ENCODE results near the gene RGS17. TPM values are rescaled to one million over a fixed set of nuclear protein-coding genes. Genes with fewer than 3 reads are reported as not detected.

Gene RGS17
- total RNA-seq, 4 donors from 2014 or later: 0.55 to 0.79 TPM; not detected in 2

- in situ Hi-C loops (cut with MboI; ENCODE audit: low pct_ligation_motif_present in 1 of 4, low pct_unique_long_range_greater_than_20kb in 1 of 4, low sequenced_read_pairs in 3 of 4) (no loop called here), intact Hi-C loops (cut with DNase I; ENCODE audit: low total_unique reads) (no loop called here)
- Histone ChIP-seq H3K27ac (no peak overlapping the region), H3K9me3 (no peaks in the 10 kb centered on the region), H3K27me3 (peaks cover 55% of the 10 kb centered on the region), H3K4me3 (no peak overlapping the region), H3K4me1 (peaks cover 8 to 33% (median 18%) of the 10 kb centered on the region in 4 donors), H3K36me3 (no peaks in the 10 kb centered on the region)
- DNase-seq: no peak
- WGBS, 2 donors (ENCODE audit: low coverage in 1 of 2): 63 to 67% methylated on average over 3 of the region's 3 CpGs
- TF ChIP-seq EP300 (IDR thresholded peaks at IDR 0.05; ENCODE audit: low read depth): no peak
- TF ChIP-seq POLR2A (IDR thresholded peaks at IDR 0.05): no peak
- TF ChIP-seq POLR2AphosphoS5 (IDR thresholded peaks at IDR 0.05): no peak
- TF ChIP-seq, protein P1, sequence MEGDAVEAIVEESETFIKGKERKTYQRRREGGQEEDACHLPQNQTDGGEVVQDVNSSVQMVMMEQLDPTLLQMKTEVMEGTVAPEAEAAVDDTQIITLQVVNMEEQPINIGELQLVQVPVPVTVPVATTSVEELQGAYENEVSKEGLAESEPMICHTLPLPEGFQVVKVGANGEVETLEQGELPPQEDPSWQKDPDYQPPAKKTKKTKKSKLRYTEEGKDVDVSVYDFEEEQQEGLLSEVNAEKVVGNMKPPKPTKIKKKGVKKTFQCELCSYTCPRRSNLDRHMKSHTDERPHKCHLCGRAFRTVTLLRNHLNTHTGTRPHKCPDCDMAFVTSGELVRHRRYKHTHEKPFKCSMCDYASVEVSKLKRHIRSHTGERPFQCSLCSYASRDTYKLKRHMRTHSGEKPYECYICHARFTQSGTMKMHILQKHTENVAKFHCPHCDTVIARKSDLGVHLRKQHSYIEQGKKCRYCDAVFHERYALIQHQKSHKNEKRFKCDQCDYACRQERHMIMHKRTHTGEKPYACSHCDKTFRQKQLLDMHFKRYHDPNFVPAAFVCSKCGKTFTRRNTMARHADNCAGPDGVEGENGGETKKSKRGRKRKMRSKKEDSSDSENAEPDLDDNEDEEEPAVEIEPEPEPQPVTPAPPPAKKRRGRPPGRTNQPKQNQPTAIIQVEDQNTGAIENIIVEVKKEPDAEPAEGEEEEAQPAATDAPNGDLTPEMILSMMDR (IDR thresholded peaks at IDR 0.05): no peak
Measured at GRCh38 chr6:153126218-153126617, 4.9 kb downstream of the RGS17 start.

- Histone ChIP-seq H3K4me3 (no peak overlapping the region), H3K4me1 (peaks cover 5 to 23% (median 9%) of the 10 kb centered on the region in 4 donors), H3K36me3 (no peaks in the 10 kb centered on the region), H3K9me3 (no peaks in the 10 kb centered on the region), H3K27me3 (peaks cover 45% of the 10 kb centered on the region), H3K27ac (no peak overlapping the region)
- TF ChIP-seq POLR2A (IDR thresholded peaks at IDR 0.05) (no peak), POLR2AphosphoS5 (IDR thresholded peaks at IDR 0.05) (no peak), EP300 (IDR thresholded peaks at IDR 0.05; ENCODE audit: low read depth) (no peak)
- TF ChIP-seq, protein P1 (IDR thresholded peaks at IDR 0.05): no peak
- DNase-seq: no peak
- in situ Hi-C loops (cut with MboI; ENCODE audit: low pct_ligation_motif_present in 1 of 4, low pct_unique_long_range_greater_than_20kb in 1 of 4, low sequenced_read_pairs in 3 of 4) (no loop called here), intact Hi-C loops (cut with DNase I; ENCODE audit: low total_unique reads) (no loop called here)
Measured at GRCh38 chr6:153125032-153125431, 6.0 kb downstream of the RGS17 start.

DNA sequence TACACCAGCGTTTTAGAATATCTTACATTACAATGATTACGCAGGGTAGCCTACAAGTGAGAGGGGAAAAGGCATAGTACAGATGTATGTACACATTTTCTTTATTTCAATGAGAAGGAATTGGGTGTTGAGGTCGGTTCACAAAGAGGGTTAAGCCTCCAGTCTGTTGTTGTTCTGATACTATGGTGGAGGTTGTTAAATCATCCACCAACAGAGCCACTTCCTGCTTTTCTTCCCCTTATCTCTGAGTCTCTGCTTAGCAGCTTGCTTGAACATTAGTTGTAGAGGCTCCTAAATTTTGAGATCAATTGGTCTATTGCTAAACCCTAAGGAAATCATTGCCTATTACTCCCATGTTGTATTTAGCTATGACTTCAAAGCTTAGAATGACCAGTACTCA, 7.3 kb downstream of the RGS17 start:
- no peak overlapping the region for H3K27ac ChIP-seq
- peaks cover 0 to 14% (median 3%) of the 10 kb centered on the region in 4 donors for H3K4me1 ChIP-seq
- H3K36me3 ChIP-seq: no peaks in the 10 kb centered on the region
- DNase-seq: no peak
- no peak for TF ChIP-seq POLR2A (IDR thresholded peaks at IDR 0.05)
- no peak for TF ChIP-seq EP300 (IDR thresholded peaks at IDR 0.05; ENCODE audit: low read depth)
- no peak for TF ChIP-seq POLR2AphosphoS5 (IDR thresholded peaks at IDR 0.05)
- TF ChIP-seq, protein P1 (IDR thresholded peaks at IDR 0.05): no peak
- 69 to 72% methylated on average over 2 to 3 of the region's 3 CpGs for WGBS, 2 donors (ENCODE audit: low coverage in 1 of 2)
- H3K27me3 ChIP-seq: peaks cover 33% of the 10 kb centered on the region
- H3K4me3 ChIP-seq: no peak overlapping the region
- intact Hi-C loops (cut with DNase I; ENCODE audit: low total_unique reads) (no loop called here), in situ Hi-C loops (cut with MboI; ENCODE audit: low pct_ligation_motif_present in 1 of 4, low pct_unique_long_range_greater_than_20kb in 1 of 4, low sequenced_read_pairs in 3 of 4) (no loop called here)
- no peaks in the 10 kb centered on the region for H3K9me3 ChIP-seq

DNA sequence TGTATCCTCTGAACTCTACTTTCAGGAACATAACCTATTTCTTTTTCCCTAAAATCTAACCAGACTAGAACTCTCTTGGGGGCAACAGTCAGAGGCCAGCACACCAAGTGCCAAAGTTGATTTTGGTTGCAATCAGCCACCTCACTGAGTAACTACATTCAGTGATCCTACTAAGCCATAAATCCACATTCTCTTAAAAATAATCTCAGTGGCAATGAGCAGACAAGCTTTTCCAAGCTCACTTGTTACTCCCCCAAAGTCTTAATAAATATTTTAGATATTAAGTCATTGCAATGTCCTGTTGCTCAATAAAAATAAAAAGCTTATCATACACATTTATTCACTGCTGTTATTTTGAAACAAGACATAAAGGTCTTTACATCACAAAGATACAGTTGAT, 9.8 kb downstream of the RGS17 start:
- in situ Hi-C loops (cut with MboI; ENCODE audit: low pct_ligation_motif_present in 1 of 4, low pct_unique_long_range_greater_than_20kb in 1 of 4, low sequenced_read_pairs in 3 of 4): no loop called here
- H3K4me1 ChIP-seq: peaks cover 0 to 14% (median 3%) of the 10 kb centered on the region in 4 donors
- intact Hi-C loops (cut with DNase I; ENCODE audit: low total_unique reads): no loop called here
- peaks cover 8% of the 10 kb centered on the region for H3K27me3 ChIP-seq
- H3K4me3 ChIP-seq: no peak overlapping the region
- H3K27ac ChIP-seq: no peak overlapping the region
- H3K9me3 ChIP-seq: no peaks in the 10 kb centered on the region
- no peaks in the 10 kb centered on the region for H3K36me3 ChIP-seq
- no peak for DNase-seq
- TF ChIP-seq EP300 (IDR thresholded peaks at IDR 0.05; ENCODE audit: low read depth): no peak
- TF ChIP-seq POLR2A (IDR thresholded peaks at IDR 0.05): no peak
- TF ChIP-seq, protein P1 (IDR thresholded peaks at IDR 0.05): no peak
- TF ChIP-seq POLR2AphosphoS5 (IDR thresholded peaks at IDR 0.05): no peak

Data from transverse colon (tissue), 4 donors.